HepG2 (cell line): ENCODE measurements around the gene LZTS2. TPM values are rescaled to one million over a fixed set of nuclear protein-coding genes. Genes with fewer than 3 reads are reported as not detected.

ENCODE experiments used
- AGO2 ChIP-seq: fragments of 200-400 bp; formaldehyde crosslinking; optimal IDR thresholded peaks from 2 replicates; pipeline ENCODE3; 2017; ENCODE audit warnings: mild to moderate bottlenecking, low read depth, low read length, moderate library complexity
- HNRNPLL ChIP-seq: fragments of 200-400 bp; formaldehyde crosslinking; IDR thresholded peaks from 2 replicates; pipeline ENCODE4 v1.6.1; 2017; ENCODE audit warnings: mild to moderate bottlenecking, low read depth, low read length; ENCODE audit not compliant: poor library complexity, severe bottlenecking
- NRL ChIP-seq: sonication (generic); formaldehyde crosslinking; IDR thresholded peaks from 2 replicates; pipeline ENCODE4 v1.5.0; 2020; ENCODE audit warnings: missing genetic modification reagents, mild to moderate bottlenecking, moderate library complexity, borderline replicate concordance
- PCBP1 ChIP-seq: fragments of 200-400 bp; formaldehyde crosslinking; IDR thresholded peaks from 2 replicates; pipeline ENCODE4 v1.6.1; 2017; ENCODE audit warnings: mild to moderate bottlenecking, low read depth, low read length, borderline replicate concordance
- YY1 ChIP-seq: IDR thresholded peaks from 2 replicates; pipeline ENCODE4 v1.6.1; 2011; ENCODE audit warnings: low read length, low read depth, moderate library complexity, mild to moderate bottlenecking; ENCODE audit not compliant: insufficient read depth, insufficient replicate concordance
- ZNF34 ChIP-seq: sonication (generic); formaldehyde crosslinking; IDR thresholded peaks from 2 replicates; pipeline ENCODE4 v1.4.0; 2020; ENCODE audit warnings: mild to moderate bottlenecking, missing genetic modification reagents, borderline replicate concordance
- ZNF430 ChIP-seq: sonication (generic); formaldehyde crosslinking; IDR thresholded peaks from 2 replicates; pipeline ENCODE4 v1.9.0; 2021; ENCODE audit warnings: mild to moderate bottlenecking, missing genetic modification reagents
- ZNF569 ChIP-seq: sonication (generic); formaldehyde crosslinking; IDR thresholded peaks from 2 replicates; pipeline ENCODE4 v1.5.0; 2020; ENCODE audit warnings: mild to moderate bottlenecking, missing genetic modification reagents, moderate library complexity, borderline replicate concordance
- ZNF747 ChIP-seq: sonication (generic); formaldehyde crosslinking; IDR thresholded peaks from 2 replicates; pipeline ENCODE4 v1.8.1; 2023; ENCODE audit warnings: missing genetic modification reagents, mild to moderate bottlenecking, borderline replicate concordance
- ZNF782 ChIP-seq: sonication (generic); formaldehyde crosslinking; IDR thresholded peaks from 2 replicates; pipeline ENCODE4 v1.4.0; 2020; ENCODE audit warnings: missing genetic modification reagents, mild to moderate bottlenecking, borderline replicate concordance
- ZSCAN21 ChIP-seq: sonication (generic); formaldehyde crosslinking; IDR thresholded peaks from 2 replicates; pipeline ENCODE4 v1.8.0; 2022; ENCODE audit warnings: mild to moderate bottlenecking, missing genetic modification reagents, moderate library complexity, borderline replicate concordance
- polyA plus RNA-seq, 8 experiments: library from polyadenylated mRNA; depleted of rRNA in 3 of 8; stranded (reverse) in 7 of 8; unstranded in 1 of 8; fragments of >200 nt; fragmentation: Illumina TruSeq in 4 of 8; extraction: Trizol in 4 of 8; gene quantifications; 2 replicates each; pipeline versions ENCODE4 v1.2.1 to v1.2.3, GENCODE V29; 2011 to 2016; ENCODE audit warnings: low read depth in 4 of 8, missing spikeins in 1 of 8, mixed read lengths in 1 of 8; ENCODE audit not compliant: insufficient read depth in 1 of 8
- total RNA-seq, 5 experiments: library from RNA; depleted of rRNA; stranded (reverse); fragments of >200 nt; fragmentation: Illumina TruSeq; extraction: Trizol; gene quantifications; 2 replicates each; pipeline ENCODE4 v1.2.3, GENCODE V29; 2016; ENCODE audit warnings: low read depth in 1 of 5
- TF ChIP-seq, protein P1 (sequence below): sonication (generic); formaldehyde crosslinking; IDR thresholded peaks from 2 replicates; pipeline ENCODE4 v1.4.0; 2020; ENCODE audit warnings: missing genetic modification reagents
- TF ChIP-seq, protein P2 (sequence below): sonication (generic); formaldehyde crosslinking; conservative IDR thresholded peaks from 2 replicates; pipeline ENCODE4 v1.4.0; 2020; ENCODE audit warnings: missing genetic modification reagents
- TF ChIP-seq, protein P3 (sequence below): sonication (generic); formaldehyde crosslinking; IDR thresholded peaks from 2 replicates; pipeline ENCODE4 v1.5.1; 2020; ENCODE audit warnings: mild to moderate bottlenecking, missing genetic modification reagents, moderate library complexity
- TF ChIP-seq, protein P4 (sequence below): sonication (generic); formaldehyde crosslinking; IDR thresholded peaks from 2 replicates; pipeline ENCODE4 v1.4.0; 2020; ENCODE audit warnings: mild to moderate bottlenecking, missing genetic modification reagents

LZTS2 gene
- total and polyA plus RNA-seq, 2 of the 13 experiments (the other 11 are each of a cell fraction or from before 2014, with no cell fraction given), result 43.6 to 65.6 TPM

DNA sequence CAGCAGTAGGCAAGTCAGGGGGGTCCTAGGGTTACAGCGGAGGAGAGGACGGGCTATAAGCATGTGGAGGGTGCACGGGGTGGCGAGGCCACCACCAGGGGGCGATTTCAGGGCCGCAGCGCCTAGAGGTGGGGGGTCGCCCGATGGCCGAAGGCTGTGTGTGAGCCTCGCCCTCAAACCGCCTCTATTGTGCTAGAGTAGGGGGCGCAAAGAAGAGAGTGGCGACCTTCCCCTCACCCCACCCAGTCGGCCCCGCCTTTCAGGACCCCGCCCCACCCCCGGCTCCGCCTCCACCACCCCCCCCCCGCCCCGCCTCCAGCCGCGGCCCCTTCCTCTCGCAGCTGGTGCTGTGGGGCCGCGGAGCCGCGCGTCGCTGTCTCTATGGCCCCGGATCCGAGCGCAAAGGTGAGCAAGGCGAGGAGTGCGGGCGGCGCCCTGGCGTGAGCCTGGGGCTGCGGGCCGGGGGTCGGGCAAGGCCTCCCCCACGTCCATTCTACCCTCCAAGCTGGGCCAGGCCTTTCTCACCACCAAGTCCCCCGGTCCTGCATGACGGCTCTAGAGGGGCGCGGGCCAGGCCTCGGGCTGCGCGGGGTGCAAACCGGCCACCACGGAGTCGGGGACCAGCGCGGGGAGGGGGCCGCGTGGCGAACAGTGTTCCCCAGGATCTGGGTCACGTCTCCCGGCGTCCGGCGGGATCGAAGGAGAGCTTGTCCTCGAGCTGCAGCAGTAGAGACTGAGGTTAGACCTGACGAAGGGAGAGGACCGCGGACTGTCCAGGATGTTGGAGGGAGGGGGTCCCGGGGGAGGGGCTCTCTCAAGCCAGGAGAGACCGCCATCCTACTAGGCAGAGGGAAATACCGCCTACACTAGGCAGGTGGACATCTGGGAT lies 30.2 kb upstream of the LZTS2 start, which contains the start of gene SEMA4G (continued):
- TF ChIP-seq, protein P1, sequence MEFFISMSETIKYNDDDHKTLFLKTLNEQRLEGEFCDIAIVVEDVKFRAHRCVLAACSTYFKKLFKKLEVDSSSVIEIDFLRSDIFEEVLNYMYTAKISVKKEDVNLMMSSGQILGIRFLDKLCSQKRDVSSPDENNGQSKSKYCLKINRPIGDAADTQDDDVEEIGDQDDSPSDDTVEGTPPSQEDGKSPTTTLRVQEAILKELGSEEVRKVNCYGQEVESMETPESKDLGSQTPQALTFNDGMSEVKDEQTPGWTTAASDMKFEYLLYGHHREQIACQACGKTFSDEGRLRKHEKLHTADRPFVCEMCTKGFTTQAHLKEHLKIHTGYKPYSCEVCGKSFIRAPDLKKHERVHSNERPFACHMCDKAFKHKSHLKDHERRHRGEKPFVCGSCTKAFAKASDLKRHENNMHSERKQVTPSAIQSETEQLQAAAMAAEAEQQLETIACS (CRISPR knock-in tag), result peak; percentile 43; the same call in 1 of the 2 replicates
- TF ChIP-seq YY1 (peak; percentile 22), NRL (CRISPR knock-in tag) (0 out of 2 replicates have a peak, but pooled peaks have one; percentile 14), ZNF430 (CRISPR knock-in tag) (peak; percentile 66; the same call in 1 of the 2 replicates), HNRNPLL (peak; percentile 49), ZNF569 (CRISPR knock-in tag) (0 out of 2 replicates have a peak, but pooled peaks have one; percentile 17), AGO2 (peak; percentile 99), ZNF747 (CRISPR knock-in tag) (peak; percentile 60), PCBP1 (0 out of 2 replicates have a peak, but pooled peaks have one; percentile 48), ZNF34 (CRISPR knock-in tag) (0 out of 2 replicates have a peak, but pooled peaks have one; percentile 34), ZNF782 (0 out of 2 replicates have a peak, but pooled peaks have one; percentile 3), ZSCAN21 (CRISPR knock-in tag) (no peak; the same call in 1 of the 2 replicates)
- TF ChIP-seq, protein P2, sequence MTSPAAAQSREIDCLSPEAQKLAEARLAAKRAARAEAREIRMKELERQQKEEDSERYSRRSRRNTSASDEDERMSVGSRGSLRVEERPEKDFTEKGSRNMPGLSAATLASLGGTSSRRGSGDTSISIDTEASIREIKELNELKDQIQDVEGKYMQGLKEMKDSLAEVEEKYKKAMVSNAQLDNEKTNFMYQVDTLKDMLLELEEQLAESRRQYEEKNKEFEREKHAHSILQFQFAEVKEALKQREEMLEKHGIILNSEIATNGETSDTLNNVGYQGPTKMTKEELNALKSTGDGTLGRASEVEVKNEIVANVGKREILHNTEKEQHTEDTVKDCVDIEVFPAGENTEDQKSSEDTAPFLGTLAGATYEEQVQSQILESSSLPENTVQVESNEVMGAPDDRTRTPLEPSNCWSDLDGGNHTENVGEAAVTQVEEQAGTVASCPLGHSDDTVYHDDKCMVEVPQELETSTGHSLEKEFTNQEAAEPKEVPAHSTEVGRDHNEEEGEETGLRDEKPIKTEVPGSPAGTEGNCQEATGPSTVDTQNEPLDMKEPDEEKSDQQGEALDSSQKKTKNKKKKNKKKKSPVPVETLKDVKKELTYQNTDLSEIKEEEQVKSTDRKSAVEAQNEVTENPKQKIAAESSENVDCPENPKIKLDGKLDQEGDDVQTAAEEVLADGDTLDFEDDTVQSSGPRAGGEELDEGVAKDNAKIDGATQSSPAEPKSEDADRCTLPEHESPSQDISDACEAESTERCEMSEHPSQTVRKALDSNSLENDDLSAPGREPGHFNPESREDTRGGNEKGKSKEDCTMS, result no peak
- TF ChIP-seq, protein P3, sequence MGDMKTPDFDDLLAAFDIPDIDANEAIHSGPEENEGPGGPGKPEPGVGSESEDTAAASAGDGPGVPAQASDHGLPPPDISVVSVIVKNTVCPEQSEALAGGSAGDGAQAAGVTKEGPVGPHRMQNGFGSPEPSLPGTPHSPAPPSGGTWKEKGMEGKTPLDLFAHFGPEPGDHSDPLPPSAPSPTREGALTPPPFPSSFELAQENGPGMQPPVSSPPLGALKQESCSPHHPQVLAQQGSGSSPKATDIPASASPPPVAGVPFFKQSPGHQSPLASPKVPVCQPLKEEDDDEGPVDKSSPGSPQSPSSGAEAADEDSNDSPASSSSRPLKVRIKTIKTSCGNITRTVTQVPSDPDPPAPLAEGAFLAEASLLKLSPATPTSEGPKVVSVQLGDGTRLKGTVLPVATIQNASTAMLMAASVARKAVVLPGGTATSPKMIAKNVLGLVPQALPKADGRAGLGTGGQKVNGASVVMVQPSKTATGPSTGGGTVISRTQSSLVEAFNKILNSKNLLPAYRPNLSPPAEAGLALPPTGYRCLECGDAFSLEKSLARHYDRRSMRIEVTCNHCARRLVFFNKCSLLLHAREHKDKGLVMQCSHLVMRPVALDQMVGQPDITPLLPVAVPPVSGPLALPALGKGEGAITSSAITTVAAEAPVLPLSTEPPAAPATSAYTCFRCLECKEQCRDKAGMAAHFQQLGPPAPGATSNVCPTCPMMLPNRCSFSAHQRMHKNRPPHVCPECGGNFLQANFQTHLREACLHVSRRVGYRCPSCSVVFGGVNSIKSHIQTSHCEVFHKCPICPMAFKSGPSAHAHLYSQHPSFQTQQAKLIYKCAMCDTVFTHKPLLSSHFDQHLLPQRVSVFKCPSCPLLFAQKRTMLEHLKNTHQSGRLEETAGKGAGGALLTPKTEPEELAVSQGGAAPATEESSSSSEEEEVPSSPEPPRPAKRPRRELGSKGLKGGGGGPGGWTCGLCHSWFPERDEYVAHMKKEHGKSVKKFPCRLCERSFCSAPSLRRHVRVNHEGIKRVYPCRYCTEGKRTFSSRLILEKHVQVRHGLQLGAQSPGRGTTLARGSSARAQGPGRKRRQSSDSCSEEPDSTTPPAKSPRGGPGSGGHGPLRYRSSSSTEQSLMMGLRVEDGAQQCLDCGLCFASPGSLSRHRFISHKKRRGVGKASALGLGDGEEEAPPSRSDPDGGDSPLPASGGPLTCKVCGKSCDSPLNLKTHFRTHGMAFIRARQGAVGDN (CRISPR knock-in tag), result peak; percentile 92
- TF ChIP-seq, protein P4, sequence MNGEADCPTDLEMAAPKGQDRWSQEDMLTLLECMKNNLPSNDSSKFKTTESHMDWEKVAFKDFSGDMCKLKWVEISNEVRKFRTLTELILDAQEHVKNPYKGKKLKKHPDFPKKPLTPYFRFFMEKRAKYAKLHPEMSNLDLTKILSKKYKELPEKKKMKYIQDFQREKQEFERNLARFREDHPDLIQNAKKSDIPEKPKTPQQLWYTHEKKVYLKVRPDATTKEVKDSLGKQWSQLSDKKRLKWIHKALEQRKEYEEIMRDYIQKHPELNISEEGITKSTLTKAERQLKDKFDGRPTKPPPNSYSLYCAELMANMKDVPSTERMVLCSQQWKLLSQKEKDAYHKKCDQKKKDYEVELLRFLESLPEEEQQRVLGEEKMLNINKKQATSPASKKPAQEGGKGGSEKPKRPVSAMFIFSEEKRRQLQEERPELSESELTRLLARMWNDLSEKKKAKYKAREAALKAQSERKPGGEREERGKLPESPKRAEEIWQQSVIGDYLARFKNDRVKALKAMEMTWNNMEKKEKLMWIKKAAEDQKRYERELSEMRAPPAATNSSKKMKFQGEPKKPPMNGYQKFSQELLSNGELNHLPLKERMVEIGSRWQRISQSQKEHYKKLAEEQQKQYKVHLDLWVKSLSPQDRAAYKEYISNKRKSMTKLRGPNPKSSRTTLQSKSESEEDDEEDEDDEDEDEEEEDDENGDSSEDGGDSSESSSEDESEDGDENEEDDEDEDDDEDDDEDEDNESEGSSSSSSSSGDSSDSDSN (CRISPR knock-in tag), result peak; percentile 68
